ENCODE data around the gene CCR7.
"Not testable (repeated sequence)": the region's sequence is repeated elsewhere in the genome, so short reads cannot be mapped to it uniquely, and the experiment has no call there.

CCR7 gene

DNA sequence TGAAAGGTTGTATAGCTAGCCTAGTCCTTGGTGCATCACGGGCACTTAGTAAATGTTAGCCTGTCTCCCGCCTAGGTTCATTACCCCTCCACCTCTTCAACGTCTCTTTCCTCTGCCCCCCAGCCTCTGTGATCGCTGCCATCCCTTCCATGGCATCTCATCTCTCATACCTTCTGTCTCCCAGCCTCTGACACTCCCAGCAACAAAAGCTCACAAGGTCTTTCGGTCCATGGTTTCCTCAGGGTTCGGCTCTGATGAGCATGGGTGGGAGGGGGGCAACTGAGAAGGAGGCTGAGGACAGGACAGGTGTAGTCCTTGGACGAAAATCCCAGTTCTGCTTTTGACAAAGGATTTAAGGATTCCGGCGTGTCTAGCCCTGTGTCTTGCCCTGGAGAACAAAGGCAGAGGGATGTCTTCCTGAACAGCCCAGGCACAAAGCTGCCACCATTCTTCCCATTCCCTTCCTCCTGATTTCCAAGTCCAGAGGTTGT is 16.7 kb downstream of the CCR7 start:
- DNase-seq (ENCODE audit: low read depth): no peak
- no peak overlapping the region for H3K4me3 ChIP-seq (ENCODE audit: control insufficient read depth, low read depth, low read length)

DNA sequence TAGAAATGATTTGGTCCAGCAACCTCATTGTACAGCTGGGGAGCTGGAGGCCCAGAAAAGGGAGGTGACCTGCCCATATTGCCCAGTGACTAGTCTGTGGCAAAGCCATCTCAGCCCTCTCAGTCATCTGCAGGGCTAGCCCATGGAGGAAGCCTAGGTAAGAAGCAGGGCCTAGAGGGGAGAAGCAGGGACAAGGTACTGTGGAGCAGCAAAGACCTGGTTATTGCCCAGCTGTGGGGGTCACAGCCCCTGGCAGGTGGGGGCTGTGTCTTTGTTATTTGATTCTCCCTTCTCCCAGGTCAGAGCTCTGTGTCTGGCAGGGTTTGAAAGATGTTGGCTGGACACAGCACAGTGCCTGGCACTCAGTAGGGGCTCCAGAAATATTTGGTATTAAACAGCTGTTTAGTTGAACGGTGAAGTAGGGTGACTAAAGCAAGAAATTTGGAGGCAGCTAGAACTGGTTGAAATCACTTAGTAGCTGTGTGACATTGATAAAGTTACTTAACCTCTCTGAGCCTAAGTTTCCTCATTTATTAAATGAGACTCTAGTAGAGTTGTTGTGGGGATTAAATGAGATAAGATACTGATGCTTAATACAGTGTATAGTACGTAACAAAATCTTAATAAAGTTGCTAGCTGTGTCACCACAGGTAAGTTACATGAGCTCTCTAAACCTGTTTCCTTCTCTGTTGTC is 17.3 kb downstream of the CCR7 start:
- no peak overlapping the region for H3K4me3 ChIP-seq (ENCODE audit: control insufficient read depth, low read depth, low read length)
- no peak for DNase-seq (ENCODE audit: low read depth)
- TF ChIP-seq, protein P1, sequence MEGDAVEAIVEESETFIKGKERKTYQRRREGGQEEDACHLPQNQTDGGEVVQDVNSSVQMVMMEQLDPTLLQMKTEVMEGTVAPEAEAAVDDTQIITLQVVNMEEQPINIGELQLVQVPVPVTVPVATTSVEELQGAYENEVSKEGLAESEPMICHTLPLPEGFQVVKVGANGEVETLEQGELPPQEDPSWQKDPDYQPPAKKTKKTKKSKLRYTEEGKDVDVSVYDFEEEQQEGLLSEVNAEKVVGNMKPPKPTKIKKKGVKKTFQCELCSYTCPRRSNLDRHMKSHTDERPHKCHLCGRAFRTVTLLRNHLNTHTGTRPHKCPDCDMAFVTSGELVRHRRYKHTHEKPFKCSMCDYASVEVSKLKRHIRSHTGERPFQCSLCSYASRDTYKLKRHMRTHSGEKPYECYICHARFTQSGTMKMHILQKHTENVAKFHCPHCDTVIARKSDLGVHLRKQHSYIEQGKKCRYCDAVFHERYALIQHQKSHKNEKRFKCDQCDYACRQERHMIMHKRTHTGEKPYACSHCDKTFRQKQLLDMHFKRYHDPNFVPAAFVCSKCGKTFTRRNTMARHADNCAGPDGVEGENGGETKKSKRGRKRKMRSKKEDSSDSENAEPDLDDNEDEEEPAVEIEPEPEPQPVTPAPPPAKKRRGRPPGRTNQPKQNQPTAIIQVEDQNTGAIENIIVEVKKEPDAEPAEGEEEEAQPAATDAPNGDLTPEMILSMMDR (conservative IDR thresholded peaks at IDR 0.05; ENCODE audit: control insufficient read depth, insufficient read depth, low read depth, low read length): no peak

More for the DNA sequence above, 16.7 kb downstream of the CCR7 start:
- TF ChIP-seq, protein P1 (conservative IDR thresholded peaks at IDR 0.05; ENCODE audit: control insufficient read depth, insufficient read depth, low read depth, low read length): no peak

DNA sequence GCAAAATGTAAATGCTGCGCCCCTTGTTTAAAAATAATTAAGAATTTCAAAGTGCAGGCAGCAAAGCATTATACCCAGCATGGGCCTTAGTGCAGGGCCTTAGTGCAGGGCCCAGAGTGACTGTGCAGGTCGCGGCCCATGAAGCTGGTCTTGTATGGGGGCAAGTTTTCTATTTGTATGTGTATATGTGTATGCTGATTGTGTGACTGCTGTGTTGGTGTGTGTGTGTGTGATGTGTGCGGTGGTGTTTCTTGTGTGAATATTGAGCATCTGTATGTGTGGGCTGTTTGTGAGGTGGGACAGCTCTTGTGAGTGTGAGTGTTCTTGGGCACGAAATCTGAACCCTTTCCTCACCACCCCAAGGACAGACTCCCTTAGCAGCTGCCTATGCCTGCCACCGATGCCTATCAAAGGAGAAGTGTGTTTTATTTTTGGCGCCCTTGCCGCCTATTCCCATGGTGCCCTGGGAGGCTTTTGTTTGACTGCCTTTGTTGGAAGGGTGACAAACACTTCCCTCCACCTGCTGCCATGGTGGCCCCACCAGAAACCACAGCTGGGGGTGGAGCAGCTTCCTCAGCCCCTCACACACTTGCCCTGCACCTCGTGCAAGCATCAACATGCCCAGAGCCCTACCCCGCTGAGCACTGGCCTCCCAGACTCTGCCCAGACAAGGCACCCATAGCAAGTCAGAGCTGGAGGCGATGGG is 18.0 kb downstream of the CCR7 start:
- no peak overlapping the region for H3K4me3 ChIP-seq (ENCODE audit: control insufficient read depth, low read depth, low read length)
- no peak for DNase-seq (ENCODE audit: low read depth)
- TF ChIP-seq, protein P1 (conservative IDR thresholded peaks at IDR 0.05; ENCODE audit: control insufficient read depth, insufficient read depth, low read depth, low read length): no peak

DNA sequence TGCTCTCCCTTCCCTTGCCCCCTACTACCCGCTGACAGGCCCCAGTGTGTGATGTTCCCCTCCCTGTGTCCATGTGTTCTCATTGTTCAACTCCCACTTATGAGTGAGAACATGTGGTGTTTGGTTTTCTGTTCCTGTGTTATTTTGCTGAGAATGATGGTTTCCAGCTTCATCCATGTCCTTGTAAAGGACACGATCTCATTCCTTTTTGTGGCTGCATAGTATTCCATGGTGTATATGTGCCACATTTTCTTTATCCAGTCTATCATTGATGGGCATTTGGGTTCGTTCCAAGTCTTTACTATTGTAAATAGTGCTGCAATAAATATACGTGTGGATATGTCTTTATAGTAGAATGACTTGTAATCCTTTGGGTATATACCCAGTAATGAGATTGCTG is 18.8 kb downstream of the CCR7 start:
- DNase-seq (ENCODE audit: low read depth); H3K4me3 ChIP-seq (ENCODE audit: control insufficient read depth, low read depth, low read length): not testable (repeated sequence)

DNA sequence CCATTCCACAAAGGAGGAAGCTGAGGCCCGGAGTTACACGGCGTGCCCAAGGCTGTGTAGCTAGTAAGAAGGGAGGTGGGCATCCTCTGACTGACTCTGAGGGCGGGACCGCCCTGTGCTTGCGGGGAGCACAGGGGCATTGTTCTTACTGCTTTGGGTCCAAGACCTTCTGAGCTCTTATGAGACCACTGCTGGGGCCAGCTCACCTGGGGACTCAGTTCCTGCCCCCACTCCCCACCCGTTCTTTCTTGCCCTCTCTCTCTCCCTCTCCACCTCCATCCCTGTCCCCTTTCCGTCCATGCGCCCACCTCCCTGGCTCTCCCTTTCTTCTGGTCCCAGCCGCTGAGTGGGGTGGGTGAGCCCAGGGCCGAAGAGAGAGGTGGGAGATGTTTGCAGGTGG is 19.6 kb downstream of the CCR7 start:
- DNase-seq (ENCODE audit: low read depth): no peak
- no peak overlapping the region for H3K4me3 ChIP-seq (ENCODE audit: control insufficient read depth, low read depth, low read length)
- TF ChIP-seq, protein P1 (conservative IDR thresholded peaks at IDR 0.05; ENCODE audit: control insufficient read depth, insufficient read depth, low read depth, low read length): no peak

DNA sequence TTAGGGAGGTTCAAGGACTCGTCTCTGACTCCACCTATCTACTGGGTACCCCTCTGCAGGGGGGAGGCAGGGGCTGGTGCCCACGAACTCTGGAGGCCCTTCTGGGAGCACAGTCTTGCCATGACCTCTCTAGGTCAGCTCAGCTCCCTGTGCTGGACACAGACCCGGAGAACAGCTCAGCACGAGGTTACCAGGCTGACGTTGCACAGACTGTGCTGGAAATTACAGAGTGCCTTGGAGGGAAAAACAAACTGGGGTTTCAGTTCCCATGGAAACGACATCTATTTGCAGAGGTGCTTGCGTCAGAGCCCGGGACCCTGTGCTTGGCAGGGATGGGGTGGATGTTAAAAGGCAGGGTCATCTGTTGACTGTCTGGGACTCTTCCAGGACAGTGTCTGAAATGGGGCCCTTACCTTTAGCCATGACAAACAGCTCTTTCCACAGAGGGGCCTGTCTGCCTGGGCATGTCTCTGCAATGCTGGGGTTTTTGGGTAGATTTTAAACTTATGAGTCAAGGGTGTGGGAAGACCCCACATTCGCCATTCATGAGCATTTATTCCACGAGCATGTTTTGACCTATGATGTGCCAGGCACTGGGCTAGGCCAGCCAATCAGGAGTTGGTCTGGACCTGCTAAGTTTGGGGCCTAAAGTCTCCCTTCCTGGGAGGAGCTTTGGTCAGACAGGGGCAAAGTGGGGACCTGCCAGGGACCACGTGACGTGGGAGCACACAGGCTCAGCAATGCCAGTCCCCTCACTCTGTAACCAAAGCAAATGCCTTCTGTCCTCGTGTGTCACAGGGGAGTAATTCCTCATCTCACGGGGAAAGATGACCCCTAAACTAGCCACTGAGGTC is 22.5 kb downstream of the CCR7 start:
- TF ChIP-seq, protein P1 (conservative IDR thresholded peaks at IDR 0.05; ENCODE audit: control insufficient read depth, insufficient read depth, low read depth, low read length): no peak
- peak; percentile 99 for DNase-seq (ENCODE audit: low read depth)
- H3K4me3 ChIP-seq (ENCODE audit: control insufficient read depth, low read depth, low read length): no peak overlapping the region
